A549 (cell line): ENCODE results near the gene LYL1. TPM values are rescaled to one million over a fixed set of nuclear protein-coding genes. Genes with fewer than 3 reads are reported as not detected.

Experiments used
- ATAC-seq, 2 experiments: fragments of 200-7000 bp in 1 of 2; fragments of >200 bp in 1 of 2; cut with Nextera tagmentation in 1 of 2; cut with Tn5 transposase in 1 of 2; 3 replicates each; pipeline versions ENCODE4 v1.8.0 to v1.9.1; 2018 to 2020; ENCODE audit warnings: mild to moderate bottlenecking in 1 of 2, moderate library complexity in 1 of 2
- CTCF ChIA-PET: fragments of 300-600 bp; sonication (Branson Sonifier 250); formaldehyde crosslinking; extraction: SDS; loops from one replicate; lab custom pipeline; 2021; ENCODE audit warnings: antibody characterized with exemption, inconsistent platforms; lab: Yijun Ruan, JAX
- POLR2A ChIA-PET: fragments of 350-600 bp; formaldehyde crosslinking; extraction: SDS; loops from one replicate; lab custom pipeline; 2021; ENCODE audit warnings: antibody characterized with exemption, inconsistent platforms; lab: Yijun Ruan, JAX
- DNase-seq, 2 experiments: peaks; one replicate each; pipeline versions ENCODE4 v3.0.0 to v3.0.0-alpha.2; 2011 to 2016; ENCODE audit warnings: low read depth in 1 of 2, low spot score in 1 of 2
- FAIRE-seq: peaks from 2 replicates; lab custom pipeline; 2011; peaks lifted over from hg19 to GRCh38; lab: Jason Lieb, UNC
- H3K27ac ChIP-seq, 2 experiments: fragments of >200 bp; sonication (Bioruptor Twin); formaldehyde crosslinking; 3 replicates each; pipeline ENCODE4 v1.5.1; 2016 to 2017
- H3K4me1 ChIP-seq: fragments of >200 bp; sonication (Bioruptor Twin); formaldehyde crosslinking; 3 replicates; pipeline ENCODE4 v1.6.1; 2016
- H3K4me2 ChIP-seq: fragments of >200 bp; sonication (Bioruptor Twin); formaldehyde crosslinking; 3 replicates; pipeline ENCODE4 v1.6.1; 2016
- H3K4me3 ChIP-seq: fragments of >200 bp; sonication (Bioruptor Twin); formaldehyde crosslinking; 3 replicates; pipeline ENCODE4 v1.5.1; 2016
- H3K9me3 ChIP-seq: fragments of >200 bp; sonication (Bioruptor Twin); formaldehyde crosslinking; 3 replicates; pipeline ENCODE4 v1.6.1; 2016
- CHD2 ChIP-seq: fragments of 150-350 bp; IDR thresholded peaks from 2 replicates; pipeline ENCODE4 v1.6.1; 2014; ENCODE audit warnings: low read length; ENCODE audit not compliant: partially characterized antibody
- ESRRA ChIP-seq: fragments of 150-350 bp; IDR thresholded peaks from 2 replicates; pipeline ENCODE4 v1.6.1; 2014; ENCODE audit warnings: mild to moderate bottlenecking, low read length, borderline replicate concordance
- FOXS1 ChIP-seq: fragments of 250-450 bp; sonication (Bioruptor Pico); IDR thresholded peaks from 2 replicates; pipeline ENCODE4 v1.5.0; 2020; ENCODE audit warnings: mild to moderate bottlenecking, moderate library complexity
- GATA3 ChIP-seq: IDR thresholded peaks from 2 replicates; pipeline ENCODE4 v1.6.1; 2012; ENCODE audit warnings: borderline replicate concordance
- HES2 ChIP-seq: fragments of >200 bp; sonication (Bioruptor Twin); formaldehyde crosslinking; IDR thresholded peaks from 2 replicates; pipeline ENCODE4 v1.6.1; 2016
- HOXA7 ChIP-seq: fragments of 250-450 bp; sonication (Bioruptor Pico); IDR thresholded peaks from 2 replicates; pipeline ENCODE4 v1.5.0; 2020; ENCODE audit warnings: mild to moderate bottlenecking, moderate library complexity
- HOXB5 ChIP-seq: fragments of 250-450 bp; sonication (Bioruptor Pico); IDR thresholded peaks from 2 replicates; pipeline ENCODE4 v1.5.0; 2020; ENCODE audit warnings: mild to moderate bottlenecking, moderate library complexity
- KDM5A ChIP-seq: fragments of 200-600 bp; sonication (generic); IDR thresholded peaks from 2 replicates; pipeline ENCODE4 v1.6.1; 2016; ENCODE audit warnings: antibody characterized with exemption, mild to moderate bottlenecking
- MYC ChIP-seq: IDR thresholded peaks from 2 replicates; pipeline ENCODE4 v1.6.1; 2012; ENCODE audit warnings: mild to moderate bottlenecking, inconsistent platforms, low read length, improper control_type of control experiment, borderline replicate concordance
- NPAS2 ChIP-seq: fragments of 250-450 bp; sonication (Bioruptor Pico); IDR thresholded peaks from 2 replicates; pipeline ENCODE4 v1.8.0; 2022; ENCODE audit warnings: mild to moderate bottlenecking, moderate library complexity, borderline replicate concordance
- PHF8 ChIP-seq: fragments of 200-600 bp; sonication (generic); IDR thresholded peaks from 2 replicates; pipeline ENCODE4 v1.6.1; 2016; ENCODE audit warnings: low read depth, mild to moderate bottlenecking, antibody characterized with exemption, moderate library complexity, borderline replicate concordance
- POLR2A ChIP-seq: IDR thresholded peaks from 2 replicates; pipeline ENCODE4 v1.6.1; 2012; ENCODE audit warnings: mild to moderate bottlenecking, low read length
- POLR2AphosphoS2 ChIP-seq: conservative IDR thresholded peaks from 2 replicates; pipeline ENCODE4 v1.6.1; 2012; ENCODE audit warnings: low read length, improper control_type of control experiment, inconsistent platforms
- RAD21 ChIP-seq, 2 experiments: fragments of >200 bp in 1 of 2; sonication (Bioruptor Twin) in 1 of 2; formaldehyde crosslinking in 1 of 2; IDR thresholded peaks in 1 of 2; conservative IDR thresholded peaks in 1 of 2; 2 replicates in 1 of 2; 3 replicates in 1 of 2; pipeline ENCODE4 v1.6.1; 2012 to 2018; ENCODE audit warnings: inconsistent platforms in 1 of 2
- RNF2 ChIP-seq: fragments of 200-600 bp; sonication (generic); IDR thresholded peaks from 2 replicates; pipeline ENCODE4 v1.6.1; 2016; ENCODE audit warnings: low read depth, mild to moderate bottlenecking, antibody characterized with exemption, moderate library complexity, borderline replicate concordance
- SMC3 ChIP-seq: fragments of >200 bp; sonication (Bioruptor Twin); formaldehyde crosslinking; IDR thresholded peaks from 3 replicates; pipeline ENCODE4 v1.6.1; 2018; ENCODE audit warnings: inconsistent platforms
- TFCP2L1 ChIP-seq: fragments of 250-450 bp; sonication (Bioruptor Pico); IDR thresholded peaks from 2 replicates; pipeline ENCODE4 v1.5.0; 2021; ENCODE audit warnings: mild to moderate bottlenecking
- USF2 ChIP-seq: fragments of 450-650 bp; IDR thresholded peaks from 2 replicates; pipeline ENCODE4 v1.6.1; 2014; ENCODE audit warnings: antibody characterized with exemption
- ZSCAN20 ChIP-seq: fragments of 250-450 bp; sonication (Bioruptor Pico); IDR thresholded peaks from 2 replicates; pipeline ENCODE4 v1.8.0; 2022; ENCODE audit warnings: mild to moderate bottlenecking, moderate library complexity
- WGBS: methylation state at CpG from one replicate; pipeline ENCODE4 v1.1.6; 2017; ENCODE audit errors: missing lambda C conversion rate; 5-methylcytosine and 5-hydroxymethylcytosine counted together
- polyA plus RNA-seq, 4 experiments: library from polyadenylated mRNA; depleted of rRNA in 3 of 4; stranded (reverse); fragments of >200 nt; fragmentation: RNase III in 1 of 4; extraction: RNeasy Plus Mini Kit Qiagen cat#74134 plus additional on column Dnase treatment in 1 of 4; gene quantifications; 2 replicates in 3 of 4; 3 replicates in 1 of 4; pipeline ENCODE4 v1.2.3, GENCODE V29; 2011 to 2017
- TF ChIP-seq, protein P1 (sequence below): fragments of >200 bp; sonication (Bioruptor Twin); formaldehyde crosslinking; IDR thresholded peaks from 3 replicates; pipeline ENCODE4 v1.6.1; 2016
- TF ChIP-seq, protein P2 (sequence below): fragments of >200 bp; sonication (Bioruptor Twin); formaldehyde crosslinking; IDR thresholded peaks from 3 replicates; pipeline ENCODE4 v1.5.1; 2016
- TF ChIP-seq, protein P3 (sequence below): fragments of 250-450 bp; sonication (Bioruptor Pico); IDR thresholded peaks from 2 replicates; pipeline ENCODE4 v1.5.0; 2021; ENCODE audit warnings: mild to moderate bottlenecking, moderate library complexity, borderline replicate concordance

Gene LYL1
- polyA plus RNA-seq, 2 of the 4 experiments (the other 2 are of a cell fraction), result 0.26 to 0.39 TPM

DNA sequence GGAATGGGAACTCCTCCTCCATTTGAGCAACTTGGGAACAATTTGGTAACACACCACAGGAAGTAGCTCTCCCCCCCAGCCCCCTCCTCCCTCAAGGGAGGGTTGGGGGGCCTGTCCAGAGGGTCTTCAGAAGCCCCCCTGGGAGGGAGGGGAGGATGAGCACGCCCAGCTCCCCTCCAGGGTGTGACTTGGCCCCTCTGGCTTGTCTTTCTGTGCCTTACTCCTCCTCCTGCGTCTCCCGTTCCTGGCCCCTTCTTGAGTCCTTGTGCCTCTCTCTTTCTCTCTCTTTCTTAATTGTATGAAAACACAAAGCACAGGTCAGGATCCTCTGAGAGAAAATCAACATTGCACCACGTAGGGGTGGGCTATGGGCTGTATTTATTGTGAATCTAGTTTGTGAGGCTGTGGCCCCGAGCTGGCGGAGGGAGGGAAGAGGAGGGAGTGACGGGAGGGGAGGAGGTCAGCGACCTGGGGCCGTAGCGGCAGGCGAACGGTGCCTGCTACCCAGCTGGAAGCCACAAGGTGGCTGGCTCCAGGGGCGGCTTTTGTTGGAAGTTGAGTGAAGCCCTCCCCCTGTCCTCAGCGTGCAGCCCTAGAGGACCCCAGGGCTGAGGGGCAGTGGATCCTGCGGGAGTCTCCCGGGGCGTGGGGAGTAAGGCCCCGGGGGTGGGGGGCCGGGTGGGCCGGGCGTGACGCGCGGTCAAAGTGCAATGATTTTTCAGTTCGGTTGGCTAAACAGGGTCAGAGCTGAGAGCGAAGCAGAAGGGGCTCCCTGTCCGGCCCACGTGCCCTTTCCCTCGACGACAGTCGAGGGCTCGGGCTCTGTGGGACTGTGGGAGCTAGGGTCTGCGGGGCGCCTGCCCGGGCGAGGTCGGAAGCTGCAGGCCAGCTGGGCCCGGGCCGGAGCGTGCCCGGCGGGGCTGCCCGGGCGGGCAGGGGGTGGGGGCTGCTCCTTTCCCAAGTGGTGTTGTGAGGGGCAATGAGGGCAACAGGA is 6.4 kb downstream of the LYL1 start:
- ChIA-PET CTCF (interaction anchor here (1.0 to 9.1 kb wide), 8 partner anchors 9 to 166 kb away, joined by 3 to 309 read pairs (median 10); partner anchors contain the start of genes IER2 and STX10), POLR2A (no interaction called here)
- Histone ChIP-seq H3K4me3 (no peak overlapping the region), H3K27ac (peak overlapping the region in 1 of 2 experiments; percentile 45; a peak in 2 of 6 replicates), H3K9me3 (no peaks in the 10 kb centered on the region), H3K4me2 (peak overlapping the region; percentile 47), H3K4me1 (peaks cover 50% of the 10 kb centered on the region)
- DNase-seq (peak; percentile 27 to 30), ATAC-seq (peak in 1 of 2 experiments; percentile 58; a peak in 3 of 6 replicates), FAIRE-seq (no peak)
- TF ChIP-seq RNF2, result no peak
- TF ChIP-seq HOXB5 (CRISPR knock-in tag), result no peak
- no peak for TF ChIP-seq MYC
- TF ChIP-seq HOXA7 (CRISPR knock-in tag), result no peak
- no peak for TF ChIP-seq POLR2AphosphoS2
- TF ChIP-seq, protein P1, sequence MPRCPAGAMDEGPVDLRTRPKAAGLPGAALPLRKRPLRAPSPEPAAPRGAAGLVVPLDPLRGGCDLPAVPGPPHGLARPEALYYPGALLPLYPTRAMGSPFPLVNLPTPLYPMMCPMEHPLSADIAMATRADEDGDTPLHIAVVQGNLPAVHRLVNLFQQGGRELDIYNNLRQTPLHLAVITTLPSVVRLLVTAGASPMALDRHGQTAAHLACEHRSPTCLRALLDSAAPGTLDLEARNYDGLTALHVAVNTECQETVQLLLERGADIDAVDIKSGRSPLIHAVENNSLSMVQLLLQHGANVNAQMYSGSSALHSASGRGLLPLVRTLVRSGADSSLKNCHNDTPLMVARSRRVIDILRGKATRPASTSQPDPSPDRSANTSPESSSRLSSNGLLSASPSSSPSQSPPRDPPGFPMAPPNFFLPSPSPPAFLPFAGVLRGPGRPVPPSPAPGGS, result no peak
- no peak for TF ChIP-seq POLR2A
- TF ChIP-seq FOXS1, result no peak
- no peak for TF ChIP-seq CHD2
- TF ChIP-seq KDM5A, result no peak
- TF ChIP-seq NPAS2 (CRISPR knock-in tag), result no peak
- no peak for TF ChIP-seq TFCP2L1 (CRISPR knock-in tag)
- TF ChIP-seq SMC3, result no peak
- no peak for TF ChIP-seq GATA3
- TF ChIP-seq PHF8, result no peak
- 58% methylated on average over 16 of the region's 44 CpGs for WGBS

DNA sequence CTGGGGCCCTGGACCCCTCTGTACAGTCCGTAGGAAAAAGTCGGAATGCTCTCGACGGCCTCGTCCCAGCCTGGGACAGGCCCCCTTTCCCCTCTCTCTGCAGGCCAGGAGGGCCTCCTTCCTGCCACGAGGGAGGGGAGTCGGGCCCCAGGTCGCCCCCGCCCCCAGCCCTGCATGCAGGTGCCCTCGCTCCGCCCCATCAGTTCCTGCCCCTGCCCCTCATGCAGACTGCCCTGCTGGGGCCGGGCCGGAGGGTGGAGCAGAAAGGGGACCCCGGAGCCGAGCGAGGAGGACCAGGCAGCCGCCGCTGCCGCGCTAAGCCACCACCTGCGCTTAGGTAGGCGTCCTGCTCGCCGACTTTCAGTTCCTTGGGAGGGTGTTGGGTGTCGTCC is 7.3 kb downstream of the LYL1 start:
- no peak for DNase-seq
- no peak overlapping the region for H3K27ac ChIP-seq
- no peaks in the 10 kb centered on the region for H3K9me3 ChIP-seq
- POLR2A ChIA-PET, result no interaction called here
- peaks cover 57% of the 10 kb centered on the region for H3K4me1 ChIP-seq
- H3K4me2 ChIP-seq, result peak overlapping the region; percentile 28; the same call in 2 of the 3 replicates
- no peak overlapping the region for H3K4me3 ChIP-seq
- no peak for TF ChIP-seq USF2
- TF ChIP-seq HES2, result no peak
- TF ChIP-seq, protein P2, sequence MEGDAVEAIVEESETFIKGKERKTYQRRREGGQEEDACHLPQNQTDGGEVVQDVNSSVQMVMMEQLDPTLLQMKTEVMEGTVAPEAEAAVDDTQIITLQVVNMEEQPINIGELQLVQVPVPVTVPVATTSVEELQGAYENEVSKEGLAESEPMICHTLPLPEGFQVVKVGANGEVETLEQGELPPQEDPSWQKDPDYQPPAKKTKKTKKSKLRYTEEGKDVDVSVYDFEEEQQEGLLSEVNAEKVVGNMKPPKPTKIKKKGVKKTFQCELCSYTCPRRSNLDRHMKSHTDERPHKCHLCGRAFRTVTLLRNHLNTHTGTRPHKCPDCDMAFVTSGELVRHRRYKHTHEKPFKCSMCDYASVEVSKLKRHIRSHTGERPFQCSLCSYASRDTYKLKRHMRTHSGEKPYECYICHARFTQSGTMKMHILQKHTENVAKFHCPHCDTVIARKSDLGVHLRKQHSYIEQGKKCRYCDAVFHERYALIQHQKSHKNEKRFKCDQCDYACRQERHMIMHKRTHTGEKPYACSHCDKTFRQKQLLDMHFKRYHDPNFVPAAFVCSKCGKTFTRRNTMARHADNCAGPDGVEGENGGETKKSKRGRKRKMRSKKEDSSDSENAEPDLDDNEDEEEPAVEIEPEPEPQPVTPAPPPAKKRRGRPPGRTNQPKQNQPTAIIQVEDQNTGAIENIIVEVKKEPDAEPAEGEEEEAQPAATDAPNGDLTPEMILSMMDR, result no peak
- TF ChIP-seq ZSCAN20 (CRISPR knock-in tag), result no peak
- TF ChIP-seq, protein P3, sequence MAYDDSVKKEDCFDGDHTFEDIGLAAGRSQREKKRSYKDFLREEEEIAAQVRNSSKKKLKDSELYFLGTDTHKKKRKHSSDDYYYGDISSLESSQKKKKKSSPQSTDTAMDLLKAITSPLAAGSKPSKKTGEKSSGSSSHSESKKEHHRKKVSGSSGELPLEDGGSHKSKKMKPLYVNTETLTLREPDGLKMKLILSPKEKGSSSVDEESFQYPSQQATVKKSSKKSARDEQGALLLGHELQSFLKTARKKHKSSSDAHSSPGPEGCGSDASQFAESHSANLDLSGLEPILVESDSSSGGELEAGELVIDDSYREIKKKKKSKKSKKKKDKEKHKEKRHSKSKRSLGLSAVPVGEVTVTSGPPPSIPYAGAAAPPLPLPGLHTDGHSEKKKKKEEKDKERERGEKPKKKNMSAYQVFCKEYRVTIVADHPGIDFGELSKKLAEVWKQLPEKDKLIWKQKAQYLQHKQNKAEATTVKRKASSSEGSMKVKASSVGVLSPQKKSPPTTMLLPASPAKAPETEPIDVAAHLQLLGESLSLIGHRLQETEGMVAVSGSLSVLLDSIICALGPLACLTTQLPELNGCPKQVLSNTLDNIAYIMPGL, result no peak
- TF ChIP-seq ESRRA, result no peak
- TF ChIP-seq RAD21 (conservative IDR thresholded peaks at IDR 0.05 in 1 of 2, IDR thresholded peaks at IDR 0.05 in 1 of 2), result no peak
- TF ChIP-seq NPAS2 (CRISPR knock-in tag), result no peak
- TF ChIP-seq, all 56 proteins: peak for 0
- CTCF ChIA-PET, result interaction anchor here (1.0 to 9.1 kb wide), 14 partner anchors 10 to 167 kb away, joined by 3 to 309 read pairs (median 12); partner anchors contain the start of genes IER2 and STX10
- no peak for FAIRE-seq
- peak in 1 of 2 experiments; percentile 4; a peak in 1 of 6 replicates for ATAC-seq
- 92% methylated on average over 7 of the region's 25 CpGs for WGBS
